Cardiac ventricle fibroblast (primary cell): ENCODE results near the gene STPG3. TPM values are rescaled to one million over a fixed set of nuclear protein-coding genes. Genes with fewer than 3 reads are reported as not detected.

ENCODE experiments used
- total RNA-seq: library from RNA; depleted of rRNA; stranded (reverse); fragments of >200 nt; gene quantifications from 2 replicates; pipeline ENCODE4 v1.2.3, GENCODE V29; 2015

The STPG3 gene
- total RNA-seq, result not detected in 2 replicates

GRCh38 chr9:137251194-137251461, at the start of gene STPG3:
TSS of gene STPG3 (plus strand) at chr9:137251286. CDS start at chr9:137251287, 1 bp downstream.

GRCh38 chr9:137205126-137206069, 45.7 kb upstream of the STPG3 start, which contains the start of the genes NDOR1 and TMEM203:
TSS of gene NDOR1 (plus strand) at chr9:137205700. CDS start at chr9:137205778, 78 bp downstream.
TSS of gene TMEM203 (minus strand) at chr9:137205648. CDS start at chr9:137205414, 234 bp downstream.

GRCh38 chr9:137222190-137223077, 28.7 kb upstream of the STPG3 start, which contains the start of gene RNF208:
TSS of gene RNF208 (minus strand) at chr9:137222240. CDS start at chr9:137221212, 1,028 bp downstream.

GRCh38 chr9:137224830-137225694, 26.0 kb upstream of the STPG3 start, which contains the start of gene CYSRT1:
TSS of gene CYSRT1 (plus strand) at chr9:137225174. CDS start at chr9:137225622, 448 bp downstream.

GRCh38 chr9:137227054-137227852, 23.8 kb upstream of the STPG3 start, which contains the start of gene RNF224:
TSS of gene RNF224 (plus strand) at chr9:137227502. CDS start at chr9:137228336, 834 bp downstream.

GRCh38 chr9:137230705-137231371, 20.2 kb upstream of the STPG3 start, which contains the start of gene SLC34A3:
TSS of gene SLC34A3 (plus strand) at chr9:137230901. CDS start at chr9:137231703, 802 bp downstream.

GRCh38 chr9:137240841-137241489, 10.1 kb upstream of the STPG3 start, which contains the start of gene TUBB4B:
TSS of gene TUBB4B (plus strand) at chr9:137241287. CDS start at chr9:137241361, 74 bp downstream.

GRCh38 chr9:137254624-137255447, 3.8 kb downstream of the STPG3 start, which contains the start of gene NELFB:
TSS of gene NELFB (plus strand) at chr9:137255327.

GRCh38 chr9:137277329-137278041, 26.4 kb downstream of the STPG3 start, which contains the start of gene TOR4A:
TSS of gene TOR4A (plus strand) at chr9:137277726. CDS start at chr9:137278690, 964 bp downstream.

GRCh38 chr9:137302118-137302448, 51.0 kb downstream of the STPG3 start, which contains the start of gene NRARP:
TSS of gene NRARP (minus strand) at chr9:137302271. CDS start at chr9:137301928, 343 bp downstream.

Other genes starting within 250 kb of the STPG3 start
- gene ABCA2, start 223.0 kb upstream of the STPG3 start, total RNA-seq, result 27.1 and 27.6 TPM in 2 replicates
- gene FUT7, start 219.2 kb upstream of the STPG3 start, total RNA-seq, result not detected in 2 replicates
- 58.8 and 86.1 TPM in 2 replicates for gene NPDC1, start 205.1 kb upstream of the STPG3 start, total RNA-seq
- not detected in 2 replicates for gene ENTPD2, start 197.2 kb upstream of the STPG3 start, total RNA-seq
- 0.34 and 0.75 TPM in 2 replicates for gene SAPCD2, start 180.7 kb upstream of the STPG3 start, total RNA-seq
- 6.0 and 9.9 TPM in 2 replicates for gene UAP1L1, start 173.8 kb upstream of the STPG3 start, total RNA-seq
- 59.6 and 67.2 TPM in 2 replicates for gene MAN1B1, start 164.3 kb upstream of the STPG3 start, total RNA-seq
- gene DPP7, start 136.6 kb upstream of the STPG3 start, total RNA-seq, result 97.4 and 113 TPM in 2 replicates
- 0.29 TPM in 1 of 2 replicates, not detected in the other for gene GRIN1, start 112.1 kb upstream of the STPG3 start, total RNA-seq
- not detected in 2 replicates for gene LRRC26, start 81.2 kb upstream of the STPG3 start, total RNA-seq
- gene TMEM210, start 79.2 kb upstream of the STPG3 start, total RNA-seq, result not detected in 2 replicates
- 10.9 and 19.1 TPM in 2 replicates for gene ANAPC2, start 62.7 kb upstream of the STPG3 start, total RNA-seq
- gene SSNA1, start 62.6 kb upstream of the STPG3 start, total RNA-seq, result 50.5 and 62.2 TPM in 2 replicates
- gene TPRN, start 50.5 kb upstream of the STPG3 start, total RNA-seq, result 9.4 and 14.9 TPM in 2 replicates
- gene TMEM203, start 45.6 kb upstream of the STPG3 start, total RNA-seq, result 33.2 and 33.7 TPM in 2 replicates
- 8.0 and 9.5 TPM in 2 replicates for gene NDOR1, start 45.6 kb upstream of the STPG3 start, total RNA-seq
- not detected in 2 replicates for gene RNF208, start 29.0 kb upstream of the STPG3 start, total RNA-seq
- 1.4 TPM in 1 of 2 replicates, not detected in the other for gene CYSRT1, start 26.1 kb upstream of the STPG3 start, total RNA-seq
- gene RNF224, start 23.8 kb upstream of the STPG3 start, total RNA-seq, result not detected in 2 replicates
- not detected in 2 replicates for gene SLC34A3, start 20.4 kb upstream of the STPG3 start, total RNA-seq
- gene TUBB4B, start 10.0 kb upstream of the STPG3 start, total RNA-seq, result 118 and 122 TPM in 2 replicates
- gene NELFB, start 4.0 kb downstream of the STPG3 start, total RNA-seq, result 33.9 and 37.6 TPM in 2 replicates
- 4.0 and 5.3 TPM in 2 replicates for gene TOR4A, start 26.4 kb downstream of the STPG3 start, total RNA-seq
- gene NRARP, start 51.0 kb downstream of the STPG3 start, total RNA-seq, result 0.29 and 1.7 TPM in 2 replicates
- 5.3 and 9.4 TPM in 2 replicates for gene EXD3, start 171.9 kb downstream of the STPG3 start, total RNA-seq
- gene NOXA1, start 172.1 kb downstream of the STPG3 start, total RNA-seq, result 0.12 TPM in 1 of 2 replicates, not detected in the other
- gene ENTPD8, start 190.1 kb downstream of the STPG3 start, total RNA-seq, result not detected in 2 replicates
- 50.7 and 74.4 TPM in 2 replicates for gene NSMF, start 208.0 kb downstream of the STPG3 start, total RNA-seq